HG03460 (cell line): Measurements from ENCODE around the gene HOXA5.

Experiments
- ATAC-seq: cut with Tn5 transposase; IDR thresholded peaks from one replicate; pipeline ENCODE4 v1.9.1; 2021; ENCODE audit not compliant: unreplicated experiment

The HOXA5 gene

GRCh38 chr7:27143023-27143949 lies at the start of gene HOXA5:
Gene HOXA5 (minus strand): TSS chr7:27143681. CDS start chr7:27143607, 74 bp downstream.
- ATAC-seq, result no peak

DNA sequence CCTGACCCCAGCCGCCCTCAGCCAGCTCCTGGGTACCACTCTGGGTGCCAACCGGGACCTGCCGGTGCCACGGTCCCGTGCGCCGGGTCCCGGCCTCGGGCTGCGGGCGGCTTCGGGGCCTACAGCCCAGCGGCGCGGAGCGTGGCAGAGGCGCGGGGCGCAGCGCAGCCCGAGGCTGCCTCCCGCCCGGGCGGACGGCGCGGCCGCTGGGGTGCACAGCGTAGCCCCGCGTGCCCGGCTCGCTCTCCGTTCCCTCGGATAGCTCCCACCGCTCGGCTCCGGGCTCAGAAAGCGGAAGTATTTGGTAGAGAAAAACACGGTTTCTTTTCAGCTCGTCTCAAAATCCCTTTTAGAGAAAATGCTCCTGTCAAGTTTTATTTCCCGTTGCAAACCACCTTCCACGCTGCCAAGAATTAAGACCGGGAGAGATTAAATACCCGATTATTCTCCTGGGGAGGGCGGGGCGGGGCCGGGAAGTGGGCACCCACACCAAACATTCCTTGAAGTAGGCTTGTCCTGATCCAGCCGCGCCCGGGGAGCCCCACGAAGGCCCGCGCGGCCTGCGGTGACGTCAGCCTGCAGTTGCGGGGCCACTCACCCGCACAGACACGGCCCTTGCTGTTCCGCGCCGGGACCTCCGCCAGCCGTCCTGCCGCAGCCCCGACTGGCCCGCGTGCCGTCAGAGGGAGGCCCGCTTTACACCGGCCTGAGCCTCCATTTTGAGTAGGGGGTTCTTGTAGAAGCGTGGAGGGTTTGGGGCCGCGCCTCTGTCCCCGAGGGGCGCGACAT lies 49.3 kb upstream of the HOXA5 start:
- ATAC-seq, result no peak

DNA sequence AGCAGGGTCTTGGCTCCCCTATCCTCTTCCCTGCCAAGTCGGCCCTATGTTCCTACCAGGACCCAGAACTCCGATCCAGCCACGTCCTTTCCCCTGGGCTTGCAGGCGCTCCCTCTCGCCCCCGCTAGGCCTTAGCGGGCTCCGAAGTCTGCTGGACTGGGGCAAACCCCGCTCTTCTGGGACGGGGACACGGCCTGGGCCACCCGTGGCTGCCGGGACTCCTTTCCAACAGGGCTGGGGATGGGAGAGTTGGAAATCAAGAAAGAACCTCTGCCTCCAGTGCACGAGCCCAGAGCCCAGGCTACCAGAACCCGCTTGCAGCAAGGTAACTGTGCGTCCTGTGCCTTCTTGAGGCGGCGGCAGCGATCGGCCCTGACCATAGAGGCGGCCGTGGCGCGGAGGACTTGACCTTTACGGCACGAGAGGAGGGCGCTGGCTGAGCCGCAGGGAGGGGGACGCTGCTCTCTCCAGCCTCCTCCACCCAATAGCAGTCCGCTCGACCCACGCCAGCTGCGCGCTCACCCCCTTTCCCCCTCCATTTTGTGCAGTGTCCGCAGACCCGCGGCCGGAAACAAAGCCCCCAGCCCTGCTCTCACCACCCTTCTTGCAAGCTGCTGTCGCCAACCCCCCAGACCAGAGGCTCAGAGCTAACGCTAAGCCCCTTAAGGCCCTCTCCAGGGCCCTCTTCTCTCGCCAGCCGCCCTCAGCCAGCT lies 48.5 kb upstream of the HOXA5 start:
- no peak for ATAC-seq

DNA sequence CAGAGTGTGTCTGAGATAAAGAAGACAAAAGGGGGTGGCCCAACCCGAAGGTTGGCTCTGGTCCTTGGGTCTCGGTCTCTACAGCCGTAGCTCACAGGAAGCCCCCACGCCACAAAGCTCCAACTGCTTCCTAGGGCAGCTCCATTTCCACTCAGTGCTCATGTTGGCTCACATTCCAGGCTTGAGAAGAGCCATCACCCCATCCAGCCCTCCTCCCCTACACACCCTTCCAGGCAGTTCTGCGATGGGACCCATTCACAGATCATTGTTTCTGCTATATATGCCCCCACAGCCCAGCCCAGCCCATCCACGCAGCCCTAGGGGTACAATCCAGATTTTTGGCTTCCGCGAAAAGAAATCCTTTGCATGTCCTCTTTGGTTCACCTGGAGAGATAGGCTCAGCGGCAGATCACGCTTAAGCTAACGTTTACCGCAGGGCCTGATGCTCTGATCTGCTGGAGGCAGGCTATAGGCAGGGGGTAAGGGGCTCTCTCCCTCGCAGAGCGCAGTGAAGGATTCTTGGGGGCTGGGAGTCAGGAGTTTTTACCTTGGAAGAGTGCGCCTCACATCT lies 47.8 kb upstream of the HOXA5 start:
- no peak for ATAC-seq

GRCh38 chr7:27189997-27190748 lies 46.7 kb upstream of the HOXA5 start:
- no peak for ATAC-seq

- ATAC-seq, result no peak
These were observed 46.0 kb upstream of the HOXA5 start for GRCh38 chr7:27189295-27189996.

GRCh38 chr7:27188386-27189294 lies 45.2 kb upstream of the HOXA5 start:
- no peak for ATAC-seq

GRCh38 chr7:27187475-27188385 lies 44.2 kb upstream of the HOXA5 start:
- no peak for ATAC-seq

- no peak for ATAC-seq
These were observed 43.4 kb upstream of the HOXA5 start for GRCh38 chr7:27186668-27187474.

- ATAC-seq, result no peak
These were observed 42.6 kb upstream of the HOXA5 start for GRCh38 chr7:27185854-27186667.

- no peak for ATAC-seq
These were observed 41.8 kb upstream of the HOXA5 start, which contains the start of gene HOXA11 for GRCh38 chr7:27185013-27185853. Gene HOXA11 (minus strand): TSS chr7:27185232. CDS start chr7:27185144, 88 bp downstream.

- ATAC-seq, result no peak
These were observed 41.0 kb upstream of the HOXA5 start for GRCh38 chr7:27184337-27185012.

- ATAC-seq, result no peak
These were observed 40.3 kb upstream of the HOXA5 start for GRCh38 chr7:27183682-27184336.
